GM18498 (cell line): Measurements from ENCODE around the gene CPM.
"Not testable (repeated sequence)": the region's sequence is repeated elsewhere in the genome, so short reads cannot be mapped to it uniquely, and the experiment has no call there.

Experiments used
- ATAC-seq: cut with Tn5 transposase; IDR thresholded peaks from one replicate; pipeline ENCODE4 v1.9.1; 2021; ENCODE audit warnings: mild to moderate bottlenecking, moderate library complexity; ENCODE audit not compliant: unreplicated experiment

The CPM gene

GRCh38 chr12:68831751-68832503 lies 101.0 kb downstream of the CPM start:
- no peak for ATAC-seq

GRCh38 chr12:68831272-68831671 lies 101.7 kb downstream of the CPM start:
- no peak for ATAC-seq

- ATAC-seq = no peak
Measured at GRCh38 chr12:68828672-68829068, 104.3 kb downstream of the CPM start.

- ATAC-seq = no peak
Measured at GRCh38 chr12:68827895-68828671, 104.9 kb downstream of the CPM start.

- no peak for ATAC-seq
Measured at GRCh38 chr12:68825569-68826217, 107.3 kb downstream of the CPM start.

- no peak for ATAC-seq
Measured at GRCh38 chr12:68824597-68825250, 108.2 kb downstream of the CPM start.

GRCh38 chr12:68824131-68824530 lies 108.8 kb downstream of the CPM start:
- ATAC-seq = no peak

GRCh38 chr12:68823696-68824095 lies 109.3 kb downstream of the CPM start:
- ATAC-seq = no peak

- ATAC-seq = no peak
Measured at GRCh38 chr12:68821357-68822188, 111.4 kb downstream of the CPM start.

GRCh38 chr12:68819481-68819880 lies 113.5 kb downstream of the CPM start:
- ATAC-seq = not testable (repeated sequence)

GRCh38 chr12:68815928-68816800 lies 116.8 kb downstream of the CPM start:
- ATAC-seq = no peak

GRCh38 chr12:68815232-68815927 lies 117.6 kb downstream of the CPM start:
- ATAC-seq = no peak

GRCh38 chr12:68814490-68815231 lies 118.3 kb downstream of the CPM start:
- ATAC-seq = no peak

- no peak for ATAC-seq
Measured at GRCh38 chr12:68813242-68813593, 119.8 kb downstream of the CPM start.

- ATAC-seq = no peak
Measured at GRCh38 chr12:68812553-68813241, 120.3 kb downstream of the CPM start.

- not testable (repeated sequence) for ATAC-seq
Measured at GRCh38 chr12:68811573-68811972, 121.4 kb downstream of the CPM start.

- not testable (repeated sequence) for ATAC-seq
Measured at GRCh38 chr12:68810027-68810389, 123.0 kb downstream of the CPM start.
